Stromal cell of bone marrow (primary cell): ENCODE measurements around the gene SHCBP1L.
A peak's percentile ranks its signal among the peaks of the same experiment; 100 is the strongest.
"Not testable (repeated sequence)": the region's sequence is repeated elsewhere in the genome, so short reads cannot be mapped to it uniquely, and the experiment has no call there.

ENCODE experiments used
- DNase-seq: peaks from one replicate; pipeline ENCODE4 v3.0.0-alpha.2; 2012; ENCODE audit warnings: low read depth

SHCBP1L gene

GRCh38 chr1:182965096-182965495 lies 12.1 kb upstream of the SHCBP1L start:
- no peak for DNase-seq

- peak; percentile 86 for DNase-seq
These were observed 9.7 kb upstream of the SHCBP1L start for GRCh38 chr1:182962554-182963115.

- no peak for DNase-seq
These were observed 7.1 kb upstream of the SHCBP1L start for GRCh38 chr1:182960046-182960445.

GRCh38 chr1:182957902-182958395 lies 5.0 kb upstream of the SHCBP1L start:
- DNase-seq, result no peak

GRCh38 chr1:182956708-182957365 lies 3.9 kb upstream of the SHCBP1L start:
- DNase-seq, result no peak

- peak; percentile 98 for DNase-seq
These were observed 2.9 kb upstream of the SHCBP1L start for GRCh38 chr1:182955596-182956588.

GRCh38 chr1:182953826-182954225 lies 860 bp upstream of the SHCBP1L start:
- DNase-seq, result no peak

- DNase-seq, result not testable (repeated sequence)
These were observed 9.6 kb downstream of the SHCBP1L start for GRCh38 chr1:182943336-182943735.

- DNase-seq, result not testable (repeated sequence)
These were observed 10.8 kb downstream of the SHCBP1L start for GRCh38 chr1:182942145-182942544.

- DNase-seq, result no peak
These were observed 13.6 kb downstream of the SHCBP1L start for GRCh38 chr1:182939413-182939812.

GRCh38 chr1:182935716-182936115 lies 17.2 kb downstream of the SHCBP1L start:
- DNase-seq, result no peak

GRCh38 chr1:182930985-182931384 lies 22.0 kb downstream of the SHCBP1L start:
- DNase-seq, result no peak

- no peak for DNase-seq
These were observed 25.1 kb downstream of the SHCBP1L start for GRCh38 chr1:182927693-182928433.

GRCh38 chr1:182925661-182926060 lies 27.3 kb downstream of the SHCBP1L start:
- no peak for DNase-seq

- DNase-seq, result peak; percentile 11
These were observed 35.6 kb downstream of the SHCBP1L start for GRCh38 chr1:182917378-182917777.

- no peak for DNase-seq
These were observed 39.6 kb downstream of the SHCBP1L start for GRCh38 chr1:182913401-182913800.

GRCh38 chr1:182910143-182910542 lies 42.8 kb downstream of the SHCBP1L start:
- DNase-seq, result no peak

GRCh38 chr1:182909578-182909977 lies 43.4 kb downstream of the SHCBP1L start:
- no peak for DNase-seq

- DNase-seq, result no peak
These were observed 47.6 kb downstream of the SHCBP1L start for GRCh38 chr1:182905321-182905720.

GRCh38 chr1:182901946-182902345 lies 51.0 kb downstream of the SHCBP1L start:
- not testable (repeated sequence) for DNase-seq

GRCh38 chr1:182897696-182898095 lies 55.3 kb downstream of the SHCBP1L start:
- DNase-seq, result no peak
